ENCODE measurements around the gene PLD1. TPM values are rescaled to one million over a fixed set of nuclear protein-coding genes. Genes with fewer than 3 reads are reported as not detected.

Gene PLD1
- total and polyA plus RNA-seq, 7 donors, result 0.73 to 6.7 (median 1.9) TPM

- ATAC-seq, result no peak
- Histone ChIP-seq H3K4me1 (no peaks in the 10 kb centered on the region), H3K27ac (no peak overlapping the region), H3K27me3 (ENCODE audit: insufficient read depth in 3 of 3, low read length in 2 of 3) (no peaks in the 10 kb centered on the region), H3K4me3 (no peak overlapping the region), H3K36me3 (ENCODE audit: insufficient read depth in 1 of 2, low read depth in 1 of 2) (no peaks in the 10 kb centered on the region), H3K9me3 (no peaks in the 10 kb centered on the region)
- intact Hi-C loops (cut with DNase I), result no loop called here
- WGBS, 3 donors, result 50 to 87% (median 82%) methylated on average over 3 to 4 of the region's 4 CpGs
- no peak for TF ChIP-seq CTCF (IDR thresholded peaks at IDR 0.05)
- no peak for DNase-seq
Observed at GRCh38 chr3:171731691-171732090, 78.6 kb downstream of the PLD1 start.

GRCh38 chr3:171729452-171730334 lies 80.6 kb downstream of the PLD1 start:
- H3K4me3 ChIP-seq, result no peak overlapping the region
- DNase-seq (no peak), ATAC-seq (no peak)
- no peak overlapping the region for H3K27ac ChIP-seq
- H3K36me3 ChIP-seq (ENCODE audit: insufficient read depth in 1 of 2, low read depth in 1 of 2), result peaks cover 0 to 4% of the 10 kb centered on the region in 2 donors
- intact Hi-C loops (cut with DNase I), result no loop called here
- TF ChIP-seq CTCF (IDR thresholded peaks at IDR 0.05), result no peak
- WGBS, 3 donors, result 61 to 78% (median 61%) methylated on average over 3 of the region's 3 CpGs
- H3K27me3 ChIP-seq (ENCODE audit: insufficient read depth in 3 of 3, low read length in 2 of 3), result no peaks in the 10 kb centered on the region
- H3K9me3 ChIP-seq, result no peaks in the 10 kb centered on the region
- no peaks in the 10 kb centered on the region for H3K4me1 ChIP-seq

- 83% methylated on average over 3 of the region's 3 CpGs for WGBS, 3 donors
- Histone ChIP-seq H3K27ac (no peak overlapping the region), H3K4me1 (no peaks in the 10 kb centered on the region), H3K4me3 (no peak overlapping the region), H3K9me3 (no peaks in the 10 kb centered on the region), H3K36me3 (ENCODE audit: insufficient read depth in 1 of 2, low read depth in 1 of 2) (peaks cover 0 to 4% of the 10 kb centered on the region in 2 donors), H3K27me3 (ENCODE audit: insufficient read depth in 3 of 3, low read length in 2 of 3) (no peaks in the 10 kb centered on the region)
- intact Hi-C loops (cut with DNase I), result no loop called here
- no peak for TF ChIP-seq CTCF (IDR thresholded peaks at IDR 0.05)
- DNase-seq (no peak), ATAC-seq (no peak)
Observed at GRCh38 chr3:171727288-171727687, 83.0 kb downstream of the PLD1 start.

- no peaks in the 10 kb centered on the region for H3K27me3 ChIP-seq (ENCODE audit: insufficient read depth in 3 of 3, low read length in 2 of 3)
- peaks cover 25% of the 10 kb centered on the region for H3K9me3 ChIP-seq
- intact Hi-C loops (cut with DNase I), result no loop called here
- DNase-seq (no peak), ATAC-seq (no peak)
- no peaks in the 10 kb centered on the region for H3K4me1 ChIP-seq
- no peak for TF ChIP-seq CTCF (IDR thresholded peaks at IDR 0.05)
- WGBS, 3 donors, result 73 to 93% (median 81%) methylated on average over 4 of the region's 4 CpGs
- H3K27ac ChIP-seq, result no peak overlapping the region
- no peak overlapping the region for H3K4me3 ChIP-seq
- H3K36me3 ChIP-seq (ENCODE audit: insufficient read depth in 1 of 2, low read depth in 1 of 2), result no peaks in the 10 kb centered on the region
Observed at GRCh38 chr3:171718493-171719185, 91.6 kb downstream of the PLD1 start.

Data from psoas muscle (tissue), 8 donors.